Measurements from ENCODE around the gene POLR2M.

POLR2M gene

DNA sequence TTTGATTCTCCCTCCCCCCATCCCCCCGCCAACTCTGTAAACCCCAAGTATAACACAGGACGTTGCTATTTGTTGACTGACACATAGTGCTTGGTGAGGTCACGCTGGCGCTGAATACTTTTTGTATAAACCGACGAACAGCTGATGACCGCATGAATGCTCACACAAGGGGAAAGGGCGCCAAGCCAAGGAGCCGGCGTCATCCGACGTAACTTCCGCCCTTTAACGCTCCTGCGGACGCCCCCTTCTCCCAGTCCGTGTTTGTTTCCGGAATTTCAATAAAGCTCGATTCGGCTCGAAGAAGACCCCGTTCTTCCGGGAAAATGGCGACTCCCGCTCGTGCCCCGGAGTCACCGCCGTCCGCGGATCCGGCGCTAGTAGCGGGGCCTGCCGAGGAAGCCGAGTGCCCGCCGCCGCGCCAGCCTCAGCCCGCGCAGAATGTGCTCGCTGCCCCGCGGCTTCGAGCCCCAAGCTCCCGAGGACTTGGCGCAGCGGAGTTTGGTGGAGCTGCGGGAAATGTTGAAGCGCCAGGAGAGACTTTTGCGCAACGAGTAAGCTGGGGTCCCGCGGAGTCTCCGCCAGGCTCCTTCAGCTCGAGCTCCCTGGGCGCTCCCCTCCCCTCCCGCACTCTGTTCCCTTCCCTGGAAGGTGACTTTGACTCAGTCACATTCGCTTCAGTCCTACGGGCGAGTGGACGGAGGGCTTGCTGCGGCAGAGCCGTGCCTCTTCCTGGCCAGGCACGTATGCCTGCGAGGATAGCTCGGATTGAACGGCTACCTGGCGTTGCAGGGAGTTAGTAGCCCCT, at the start of gene POLR2M:
Gene POLR2M (plus strand): TSS at position 310 of the 805 bp plus-strand sequence. CDS start 129 bp downstream, at position 439.
- peak; percentile 98 for DNase-seq (ENCODE audit: low spot score)

DNA sequence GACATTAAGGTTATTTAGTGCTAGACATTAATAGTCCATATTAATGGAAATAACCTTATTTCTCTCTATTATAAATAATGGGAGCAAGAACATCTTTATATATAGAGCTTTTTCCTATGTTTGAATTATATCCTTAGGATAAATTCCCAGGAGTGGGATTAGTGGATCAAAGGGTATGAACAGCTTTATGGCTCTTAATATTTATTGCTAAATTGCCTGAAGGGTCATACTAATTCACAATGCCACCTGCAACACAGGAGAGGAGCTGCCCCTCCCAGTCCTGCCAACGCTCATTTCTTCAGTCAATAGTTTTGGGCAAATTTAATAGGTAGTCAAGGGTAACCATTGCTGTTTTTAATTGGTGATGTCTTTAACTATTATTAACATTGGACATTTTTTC, 48.9 kb upstream of the POLR2M start:
- no peak for DNase-seq (ENCODE audit: low spot score)

DNA sequence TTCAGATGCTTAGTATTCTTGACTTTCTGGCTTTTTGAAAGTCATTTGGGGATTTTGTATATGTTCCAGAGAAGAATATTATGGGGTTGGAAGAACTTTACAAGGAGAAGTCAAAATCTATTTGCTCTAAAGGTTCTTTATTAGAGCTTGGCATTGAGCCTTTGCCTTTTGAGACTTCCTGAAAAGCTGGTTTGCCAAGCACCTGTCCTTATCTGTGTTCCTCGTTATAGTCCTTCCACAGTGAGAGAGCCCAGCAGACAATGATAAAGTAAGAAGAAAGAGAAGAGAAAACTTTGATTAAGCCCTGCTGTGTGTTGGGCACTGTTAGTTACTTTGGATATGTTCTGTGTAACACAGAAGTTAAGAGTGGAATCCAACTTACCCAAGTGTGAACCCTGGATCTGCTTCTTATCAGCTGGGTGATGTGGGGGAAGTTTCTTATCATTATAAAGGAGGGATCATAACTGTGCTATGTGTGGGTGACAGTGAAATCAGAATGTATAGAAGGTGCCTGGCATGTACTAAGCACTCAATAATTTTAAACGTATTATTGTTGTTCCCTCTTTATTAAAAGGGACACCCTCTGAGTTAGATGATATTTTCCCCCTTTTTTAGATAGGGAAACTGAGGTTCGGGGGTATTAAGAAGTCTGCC, 44.3 kb upstream of the POLR2M start:
- no peak for DNase-seq (ENCODE audit: low spot score)

DNA sequence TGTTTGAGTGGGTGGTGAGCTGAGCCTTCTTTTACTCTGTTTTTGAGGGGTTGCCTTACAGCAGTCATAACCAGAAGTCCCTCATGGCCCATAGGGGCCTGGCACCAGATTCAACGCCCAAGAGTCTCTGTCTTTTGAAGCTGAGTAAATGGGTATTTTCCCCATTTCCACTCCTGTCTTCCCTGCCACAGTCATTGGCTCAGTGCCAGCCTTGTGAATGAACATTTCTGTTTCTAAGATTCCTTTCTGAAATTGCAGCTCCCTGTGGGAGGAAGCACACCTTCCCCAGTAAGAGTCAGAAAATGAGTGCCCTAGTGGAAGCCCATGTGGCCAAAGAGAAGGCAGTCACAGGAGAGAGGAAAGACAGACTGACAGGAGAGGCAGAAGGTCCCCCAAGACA, 43.7 kb upstream of the POLR2M start:
- DNase-seq (ENCODE audit: low spot score) = no peak

DNA sequence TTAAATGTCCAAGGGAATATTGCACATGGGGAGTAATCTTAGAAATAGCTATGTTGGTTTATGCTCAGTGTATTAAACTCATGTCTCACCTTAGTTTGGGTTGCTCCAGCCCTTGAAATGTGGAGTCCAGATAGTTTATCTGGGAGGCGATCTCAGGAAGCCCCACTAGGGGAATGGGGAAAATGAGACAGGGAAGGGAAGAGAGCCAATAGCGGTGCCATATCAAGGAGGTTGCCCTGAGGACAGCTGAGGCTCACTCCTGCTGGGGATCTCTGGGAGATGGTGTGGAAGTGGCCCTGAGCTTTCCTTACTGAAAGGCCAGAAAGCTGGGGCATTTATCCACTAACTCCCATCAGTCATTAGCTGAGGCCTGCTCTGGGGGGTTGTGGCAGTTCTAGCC, 43.3 kb upstream of the POLR2M start:
- no peak for DNase-seq (ENCODE audit: low spot score)

DNA sequence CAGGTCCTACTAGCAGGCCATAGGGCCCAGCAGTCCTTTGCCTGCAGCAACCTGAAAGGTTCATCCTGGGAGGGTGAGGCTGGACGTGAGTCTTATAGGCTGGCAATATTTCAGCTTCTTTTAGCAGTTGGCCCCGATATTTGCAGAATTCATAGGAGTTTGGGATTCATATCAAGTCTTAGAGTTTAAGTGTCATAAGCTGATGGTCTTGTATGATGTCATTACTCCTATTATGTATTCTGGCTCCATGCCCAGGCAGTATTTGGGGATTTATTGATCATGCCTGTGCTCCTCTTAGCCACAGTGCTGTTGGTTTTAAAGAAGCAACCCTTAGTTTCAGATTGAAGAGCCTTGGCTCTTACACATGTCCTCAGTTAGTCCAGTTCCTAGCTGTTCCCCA, 41.3 kb upstream of the POLR2M start:
- no peak for DNase-seq (ENCODE audit: low spot score)

DNA sequence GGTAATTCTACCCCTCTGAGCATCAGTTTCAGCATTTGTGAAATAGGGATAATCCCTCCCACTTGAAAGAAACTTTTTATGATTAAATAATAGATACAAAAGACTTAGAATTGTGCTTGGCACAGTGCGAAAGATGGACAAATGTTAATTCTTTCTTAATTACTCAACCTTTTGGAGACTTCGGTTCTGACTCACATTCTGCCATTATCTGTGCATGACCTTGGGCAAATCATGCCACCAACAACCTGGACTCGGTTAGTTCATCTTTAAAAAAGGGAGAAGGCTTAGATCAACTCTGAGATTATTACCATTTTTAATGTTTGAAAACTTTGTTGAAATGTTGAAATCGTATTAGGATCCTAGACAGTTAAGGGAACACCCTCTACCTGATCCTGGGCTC, 40.6 kb upstream of the POLR2M start:
- DNase-seq (ENCODE audit: low spot score) = no peak

DNA sequence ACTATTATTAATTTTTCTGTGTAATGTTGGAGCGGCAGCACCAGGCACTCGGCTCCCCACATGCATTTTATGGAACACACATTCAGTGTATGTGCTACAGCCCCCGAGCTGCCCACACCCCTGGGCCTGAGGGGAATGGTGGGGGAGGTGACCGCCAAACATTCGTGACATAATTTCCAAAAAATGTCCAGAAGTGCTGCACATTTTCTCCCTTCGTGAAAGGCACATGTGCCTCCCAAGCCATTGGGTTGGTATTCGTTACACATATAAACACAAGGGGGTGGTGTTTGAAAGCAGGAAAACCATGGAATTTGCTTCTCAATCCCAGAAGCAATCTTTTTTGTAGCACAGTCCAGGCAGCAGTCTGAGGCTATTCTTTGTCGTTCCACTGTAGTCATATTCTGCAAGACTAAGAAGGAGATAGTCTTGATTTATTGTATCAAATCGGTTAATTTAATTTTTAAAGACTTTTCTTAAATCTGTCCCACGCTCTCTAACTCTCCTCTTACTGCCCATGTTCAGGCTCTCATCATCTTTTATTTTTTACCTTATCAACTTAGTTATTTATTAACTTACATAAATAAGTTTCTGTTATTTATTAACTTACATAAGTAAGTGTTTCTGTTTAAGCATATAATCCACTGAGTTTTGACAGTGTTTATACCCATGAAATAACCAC, 39.2 kb upstream of the POLR2M start:
- DNase-seq (ENCODE audit: low spot score) = no peak

DNA sequence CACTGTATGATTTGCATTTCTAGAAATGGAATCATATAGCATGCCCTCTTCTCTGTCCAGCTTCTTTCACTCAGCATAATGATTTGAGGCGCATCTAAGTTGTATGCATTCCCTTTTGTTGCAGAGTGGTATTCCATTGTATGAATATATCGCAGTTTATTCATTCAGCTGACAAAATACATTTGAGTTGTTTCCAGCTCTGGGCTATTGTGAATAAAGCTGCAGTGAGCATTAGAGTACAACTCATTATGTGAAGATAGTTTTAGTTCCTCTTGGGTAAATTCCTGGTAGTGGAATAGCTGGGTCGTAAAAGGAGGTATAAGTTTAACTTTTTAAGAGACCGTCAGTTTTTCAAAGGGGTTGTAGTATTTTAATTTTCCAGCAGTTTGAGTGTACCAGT, 38.5 kb upstream of the POLR2M start:
- no peak for DNase-seq (ENCODE audit: low spot score)

DNA sequence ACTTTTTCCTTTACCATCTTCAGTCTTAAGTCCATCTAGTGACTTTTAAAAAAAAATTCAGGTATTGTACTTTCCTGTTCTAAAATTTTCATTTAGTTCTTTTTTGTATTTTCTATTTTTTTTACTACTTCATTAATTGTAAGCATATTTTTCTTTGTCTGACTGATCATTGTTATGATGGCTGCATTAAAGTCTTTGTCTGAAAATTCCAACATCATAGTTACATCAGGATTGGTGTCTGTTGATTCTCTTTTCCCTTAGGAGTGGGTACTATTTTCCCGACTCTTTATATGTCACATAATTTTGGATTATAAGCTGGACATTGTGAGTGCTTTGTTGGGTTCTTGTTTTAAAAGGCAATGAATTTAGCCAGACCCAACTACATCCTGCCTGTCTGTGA, 34.9 kb upstream of the POLR2M start:
- DNase-seq (ENCODE audit: low spot score) = no peak

DNA sequence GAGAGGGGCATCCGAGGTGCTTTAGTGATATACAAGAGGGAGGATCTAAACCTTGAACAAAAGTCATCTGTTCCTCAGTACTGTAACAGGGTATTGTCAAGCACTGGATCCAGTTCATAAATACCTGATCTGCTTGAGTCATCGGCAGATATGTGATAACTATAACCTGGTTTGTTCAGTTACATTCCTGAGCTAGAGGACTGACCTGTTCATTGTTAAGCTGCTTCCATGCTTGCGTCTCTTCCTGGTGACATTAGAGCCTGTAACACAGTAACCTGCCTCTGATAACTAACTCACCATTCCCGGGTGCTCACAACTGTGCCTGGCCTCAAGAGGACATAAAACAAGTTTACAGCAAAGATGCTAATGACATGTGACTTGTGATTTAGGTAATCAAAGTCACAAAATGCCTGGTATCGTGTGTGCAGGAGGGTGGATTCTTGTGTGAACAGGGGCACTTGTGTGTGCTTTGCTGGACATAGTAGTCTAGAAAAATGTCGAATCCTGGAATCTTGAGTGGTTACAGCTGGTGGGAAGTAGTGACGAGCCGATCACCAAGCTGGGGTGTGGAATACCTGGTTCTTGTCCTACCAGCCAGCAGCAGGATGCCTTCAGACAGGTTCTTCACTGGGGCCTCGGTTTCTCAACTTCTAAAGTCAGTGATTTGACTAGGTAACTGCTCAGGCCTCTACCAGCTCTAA, 30.9 kb upstream of the POLR2M start:
- DNase-seq (ENCODE audit: low spot score) = no peak

DNA sequence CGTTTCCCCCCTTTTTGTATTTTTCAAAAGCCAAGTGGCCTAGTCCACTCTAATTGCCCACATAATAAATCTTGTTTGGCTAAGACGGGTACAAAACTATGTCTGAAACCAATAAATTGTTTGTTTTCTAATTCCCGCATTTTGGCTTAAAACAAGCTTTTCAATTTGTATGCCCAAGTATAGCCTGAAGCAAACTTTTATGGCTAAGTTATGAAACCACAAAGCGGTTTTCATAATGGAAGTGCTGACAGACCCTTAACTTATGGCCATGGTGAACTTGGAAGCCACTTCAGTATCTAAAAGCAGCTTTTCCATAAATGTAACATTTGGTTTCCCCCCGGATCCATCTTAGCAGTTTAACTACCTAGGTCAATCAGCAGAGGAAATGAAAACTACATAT, 29.9 kb upstream of the POLR2M start:
- DNase-seq (ENCODE audit: low spot score) = no peak

DNA sequence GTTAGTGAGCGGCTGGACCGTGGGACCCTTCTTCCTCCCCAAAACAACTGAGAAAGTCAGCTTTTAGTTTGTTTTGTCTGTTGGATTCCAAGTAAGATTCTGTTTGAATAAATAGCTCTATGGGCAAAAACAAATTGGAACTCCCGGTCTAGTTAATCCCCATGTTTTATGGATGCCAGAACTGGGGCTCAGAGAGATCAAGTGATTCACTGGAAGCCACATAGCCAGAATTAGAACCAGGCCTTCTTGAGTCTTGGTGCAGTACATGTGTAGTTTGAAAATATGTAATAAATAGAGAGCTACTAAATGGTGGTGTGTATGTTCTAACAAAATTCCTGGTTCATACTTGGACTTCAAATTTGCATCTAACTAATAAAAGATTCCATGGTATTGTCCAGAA, 29.3 kb upstream of the POLR2M start:
- DNase-seq (ENCODE audit: low spot score) = no peak

DNA sequence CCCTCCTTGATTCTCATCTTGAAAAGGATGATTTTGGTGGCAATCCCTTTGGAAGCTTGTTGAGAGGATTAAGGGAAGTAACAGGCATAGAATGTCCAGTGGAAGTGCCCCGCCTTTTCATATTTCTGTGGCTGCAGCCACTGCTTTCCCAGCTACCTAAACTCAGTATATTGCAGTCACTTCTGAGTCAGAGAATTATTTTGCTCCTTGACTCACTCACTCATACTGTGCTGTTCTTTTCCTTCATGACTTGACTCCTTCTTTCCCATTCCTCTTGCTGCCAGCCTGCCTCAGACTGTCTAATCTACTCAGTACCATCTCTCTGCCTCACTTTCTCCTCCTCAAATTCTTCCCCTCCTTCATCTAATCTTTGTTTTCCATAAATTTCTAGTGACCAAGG, 26.5 kb upstream of the POLR2M start:
- no peak for DNase-seq (ENCODE audit: low spot score)

DNA sequence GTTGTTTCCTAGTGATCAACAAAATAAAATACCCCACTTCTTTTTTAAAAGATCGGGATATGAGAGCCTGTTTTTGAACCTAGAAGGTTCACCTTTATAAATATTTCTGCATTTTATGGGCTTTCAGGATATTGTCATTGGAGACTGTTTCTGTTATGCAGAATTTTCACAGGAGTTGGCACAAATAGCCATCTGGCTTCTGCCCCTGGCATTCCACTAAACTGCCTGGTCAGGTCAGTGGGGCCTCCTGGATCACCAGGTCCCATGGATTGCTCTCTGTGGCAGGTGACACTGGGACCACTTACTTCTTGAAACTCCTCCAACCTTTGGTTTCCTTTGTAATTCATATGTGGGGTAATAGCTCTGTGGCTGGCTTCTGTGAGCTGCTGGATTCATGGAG, 25.5 kb upstream of the POLR2M start:
- DNase-seq (ENCODE audit: low spot score) = no peak

DNA sequence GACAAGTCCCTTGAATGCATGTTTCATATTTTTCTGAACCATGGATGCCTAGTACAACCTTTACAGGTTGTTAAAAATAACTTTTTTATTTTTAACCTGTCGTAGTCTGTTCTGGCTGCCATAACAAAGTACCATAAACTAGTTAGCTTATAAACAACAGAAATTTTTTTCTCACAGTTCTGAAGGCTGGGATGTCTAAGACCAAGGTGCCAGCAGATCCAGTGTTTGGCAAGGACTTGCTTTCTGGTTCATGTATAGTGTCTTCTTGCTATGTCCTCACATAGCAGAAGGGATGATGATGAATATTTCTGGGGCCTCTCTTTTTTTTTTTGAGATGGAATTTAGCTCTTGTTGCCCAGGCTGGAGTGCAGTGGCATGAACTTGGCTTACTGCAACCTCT, 23.0 kb upstream of the POLR2M start:
- no peak for DNase-seq (ENCODE audit: low spot score)

DNA sequence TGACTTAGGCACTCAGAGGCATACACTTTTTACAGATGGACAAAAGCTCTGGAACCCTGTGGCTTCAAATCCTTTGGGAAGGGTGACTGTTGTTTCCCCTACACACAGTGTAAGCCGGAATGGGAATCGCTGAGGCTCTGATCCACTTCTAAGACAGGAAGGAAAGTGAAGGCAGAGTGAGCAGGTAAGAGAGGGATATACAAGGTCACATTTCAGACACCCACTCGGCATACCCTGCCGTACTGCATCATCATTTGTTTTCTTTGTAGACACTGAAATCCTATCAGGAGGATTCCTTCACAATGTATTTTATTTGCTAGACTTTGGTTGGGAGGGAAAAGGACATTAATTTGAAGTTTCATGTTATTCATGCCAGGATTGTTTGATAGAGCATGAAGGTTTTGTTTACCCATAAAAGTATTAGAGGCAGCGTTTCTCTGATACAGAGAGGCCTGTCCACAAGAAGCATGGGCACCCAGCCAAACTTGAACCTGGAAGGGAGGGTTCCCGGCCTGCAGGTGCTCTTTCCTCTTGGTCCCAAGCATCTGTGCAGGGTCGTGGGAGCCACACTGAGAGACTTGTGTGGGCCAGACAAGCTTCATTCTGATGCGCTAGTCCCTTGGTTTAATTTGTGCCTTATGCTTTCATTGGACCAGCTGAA, 21.9 kb upstream of the POLR2M start:
- DNase-seq (ENCODE audit: low spot score) = no peak

DNA sequence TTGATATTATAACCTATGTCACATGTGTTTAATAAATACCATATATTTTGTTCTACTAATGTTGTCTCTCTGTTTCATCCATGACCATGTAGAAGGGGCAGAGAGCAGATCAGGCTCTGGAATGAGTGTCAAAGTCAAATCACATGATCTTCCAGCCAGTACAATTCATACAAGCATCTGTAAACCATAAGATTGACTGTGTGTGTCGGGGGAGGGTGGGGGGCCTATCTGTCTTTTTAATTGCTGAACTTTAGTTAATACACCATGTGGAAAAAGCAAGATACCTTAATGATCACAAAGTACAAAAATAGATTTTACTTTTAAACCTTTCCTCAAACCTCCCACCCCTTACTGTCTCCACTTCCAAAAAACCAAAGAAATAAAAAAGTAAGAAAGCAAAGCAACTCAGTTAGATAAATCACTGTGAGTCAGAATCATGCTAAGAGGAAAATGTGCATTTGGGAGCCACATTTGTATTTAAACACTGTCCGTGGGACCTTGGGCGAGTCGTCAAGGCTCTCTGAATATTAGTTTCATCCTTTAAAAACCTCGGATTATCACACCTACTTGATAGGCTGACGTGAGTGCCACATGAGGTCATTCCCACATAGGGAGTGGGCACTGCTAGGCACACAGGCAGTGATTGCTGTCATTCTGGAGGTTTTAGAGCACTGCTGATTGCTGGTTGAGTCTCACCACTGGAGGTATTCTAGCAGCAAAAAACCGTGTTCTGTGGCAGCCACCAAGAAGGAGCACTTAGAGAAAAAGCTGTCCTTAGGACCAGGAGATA, 21.0 kb upstream of the POLR2M start:
- DNase-seq (ENCODE audit: low spot score) = no peak

DNA sequence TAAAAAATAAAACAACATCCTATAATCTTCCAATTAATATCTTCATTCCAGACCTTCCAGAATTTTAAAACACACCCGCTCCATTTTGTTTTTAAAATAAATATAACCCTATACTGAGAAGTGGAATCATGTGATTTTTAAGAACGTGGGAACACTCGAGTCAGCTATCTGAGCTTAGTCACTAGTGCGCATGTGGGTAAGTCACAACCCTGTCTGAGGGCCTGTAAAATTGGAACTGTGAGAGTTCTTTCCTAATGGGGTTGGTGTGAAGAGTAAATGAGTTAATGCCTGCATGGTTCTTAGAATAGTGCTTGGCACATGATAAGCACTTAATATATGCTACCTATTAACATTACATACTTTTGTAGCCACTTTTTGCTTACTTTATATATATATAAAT, 19.9 kb upstream of the POLR2M start:
- DNase-seq (ENCODE audit: low spot score) = no peak

DNA sequence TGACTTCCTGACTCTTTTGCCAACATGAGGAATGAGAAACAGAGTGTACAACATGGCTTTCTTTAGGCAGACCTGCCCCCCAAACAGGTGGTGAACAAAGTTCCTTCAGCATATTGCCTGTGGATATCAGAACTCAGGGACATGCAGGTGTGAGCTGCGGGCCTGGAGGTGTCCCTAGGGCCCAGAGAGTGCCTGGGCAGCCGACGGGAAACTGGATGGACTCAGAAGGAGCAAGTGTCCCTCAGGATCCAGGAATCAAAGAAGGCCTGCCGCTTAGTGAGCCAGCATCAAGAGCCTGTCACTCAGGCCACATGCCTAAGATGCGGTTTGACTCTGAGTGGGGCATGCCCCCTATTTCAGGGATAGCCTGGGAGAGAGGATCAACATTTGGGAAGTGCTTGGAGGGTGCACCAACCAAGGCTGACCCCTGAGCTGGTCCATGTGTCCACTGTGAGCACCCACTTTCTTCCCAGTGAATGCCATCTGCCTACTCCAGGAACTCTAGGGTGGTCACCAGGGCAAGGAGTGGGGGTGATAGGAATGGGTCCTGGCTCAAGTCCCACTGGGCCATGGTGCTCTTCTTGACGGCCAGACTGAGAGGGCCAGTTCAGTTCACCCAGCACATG, 16.1 kb upstream of the POLR2M start:
- no peak for DNase-seq (ENCODE audit: low spot score)

DNA sequence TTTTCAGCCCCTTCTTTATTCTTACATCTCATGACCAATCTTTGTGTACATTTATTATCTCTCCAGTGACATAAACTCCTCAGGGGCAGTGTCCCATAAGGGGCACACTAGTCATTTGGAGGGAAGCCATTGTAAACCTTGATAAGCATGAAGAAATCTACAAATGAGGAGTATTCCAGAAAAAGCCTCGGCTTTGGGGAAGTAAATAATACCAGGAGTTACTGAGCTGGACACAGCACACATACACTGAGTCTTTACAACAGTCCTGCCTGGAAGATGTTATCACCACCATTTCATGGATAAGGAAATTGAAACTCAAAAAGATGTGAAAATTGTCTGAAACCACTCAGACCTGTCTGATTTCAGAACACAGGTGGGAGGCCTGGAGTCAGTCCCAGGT, 15.4 kb upstream of the POLR2M start:
- DNase-seq (ENCODE audit: low spot score) = no peak
